ENCODE results near the gene TMEM175. TPM values are rescaled to one million over a fixed set of nuclear protein-coding genes. Genes with fewer than 3 reads are reported as not detected.

The TMEM175 gene
- total and polyA plus RNA-seq, 4 donors = 23.7 to 43.7 (median 27.4) TPM

DNA sequence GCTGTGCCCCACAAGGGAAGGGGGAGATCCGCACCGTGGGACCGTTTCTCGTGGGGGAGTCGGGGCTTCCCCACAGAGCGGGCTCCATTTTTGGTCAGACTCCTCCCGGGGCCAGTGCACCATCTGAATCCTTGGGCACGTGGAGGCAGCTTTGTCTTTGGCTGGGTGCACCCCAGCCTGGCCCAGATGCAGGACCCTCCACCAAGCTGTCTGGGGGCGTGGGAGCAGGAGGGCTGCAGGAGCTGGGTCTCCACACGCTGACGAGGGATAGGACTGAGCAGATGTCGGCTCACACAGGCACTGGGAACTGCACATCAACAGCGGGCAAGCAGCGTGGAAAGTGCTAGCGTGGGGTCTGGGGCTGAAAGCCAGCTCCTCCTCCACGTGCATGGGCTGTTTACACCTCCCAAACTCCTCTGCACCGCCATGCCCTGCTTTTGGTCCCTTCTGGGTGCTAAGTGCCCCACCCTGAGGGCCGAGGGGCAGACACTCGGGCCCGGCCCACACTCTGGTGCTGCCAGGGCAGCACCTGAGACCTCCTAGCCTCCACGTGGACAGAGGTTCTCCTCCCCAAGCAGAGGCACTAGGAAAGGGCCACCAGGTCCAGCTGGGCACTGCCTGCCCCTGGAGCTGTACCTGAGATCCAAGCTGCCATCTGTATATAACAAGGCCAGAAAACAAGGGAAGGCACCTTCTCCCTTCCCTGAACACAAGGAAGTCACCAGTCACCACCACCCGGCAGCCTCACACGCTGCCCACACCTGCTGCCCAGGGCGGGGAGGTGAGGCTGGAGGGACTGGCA, 27.3 kb downstream of the TMEM175 start:
- 89 to 90% methylated on average over 24 of the region's 24 CpGs for WGBS, 2 donors
- H3K27me3 ChIP-seq (ENCODE audit: control insufficient read depth in 3 of 3, insufficient read depth in 3 of 3, low read length in 2 of 3) = no peaks in the 10 kb centered on the region
- no peaks in the 10 kb centered on the region for H3K9me3 ChIP-seq (ENCODE audit: control insufficient read depth in 4 of 4, insufficient read depth in 3 of 4, low read length in 3 of 4)
- no peak overlapping the region for H3K9ac ChIP-seq (ENCODE audit: insufficient read depth in 1 of 2, low read length in 2 of 2)
- DNase-seq = peak in 1 of 3 donors; percentile 10
- no peaks in the 10 kb centered on the region for H3K4me1 ChIP-seq (ENCODE audit: control insufficient read depth in 5 of 5, insufficient read depth in 5 of 5, low read length in 5 of 5)
- no peak overlapping the region for H3K27ac ChIP-seq (ENCODE audit: low read depth in 1 of 2, low read length in 1 of 2)
- TF ChIP-seq, protein P1, sequence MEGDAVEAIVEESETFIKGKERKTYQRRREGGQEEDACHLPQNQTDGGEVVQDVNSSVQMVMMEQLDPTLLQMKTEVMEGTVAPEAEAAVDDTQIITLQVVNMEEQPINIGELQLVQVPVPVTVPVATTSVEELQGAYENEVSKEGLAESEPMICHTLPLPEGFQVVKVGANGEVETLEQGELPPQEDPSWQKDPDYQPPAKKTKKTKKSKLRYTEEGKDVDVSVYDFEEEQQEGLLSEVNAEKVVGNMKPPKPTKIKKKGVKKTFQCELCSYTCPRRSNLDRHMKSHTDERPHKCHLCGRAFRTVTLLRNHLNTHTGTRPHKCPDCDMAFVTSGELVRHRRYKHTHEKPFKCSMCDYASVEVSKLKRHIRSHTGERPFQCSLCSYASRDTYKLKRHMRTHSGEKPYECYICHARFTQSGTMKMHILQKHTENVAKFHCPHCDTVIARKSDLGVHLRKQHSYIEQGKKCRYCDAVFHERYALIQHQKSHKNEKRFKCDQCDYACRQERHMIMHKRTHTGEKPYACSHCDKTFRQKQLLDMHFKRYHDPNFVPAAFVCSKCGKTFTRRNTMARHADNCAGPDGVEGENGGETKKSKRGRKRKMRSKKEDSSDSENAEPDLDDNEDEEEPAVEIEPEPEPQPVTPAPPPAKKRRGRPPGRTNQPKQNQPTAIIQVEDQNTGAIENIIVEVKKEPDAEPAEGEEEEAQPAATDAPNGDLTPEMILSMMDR (IDR thresholded peaks at IDR 0.05; ENCODE audit: control extremely low read depth, extremely low read depth) = no peak
- no peak overlapping the region for H3K4me3 ChIP-seq
- no peak for ATAC-seq (ENCODE audit: insufficient read depth, low FRiP score)
- H3K36me3 ChIP-seq (ENCODE audit: control insufficient read depth in 4 of 4, insufficient read depth in 4 of 4, low read length in 4 of 4) = peaks cover 0 to 63% (median 2%) of the 10 kb centered on the region in 4 donors

DNA sequence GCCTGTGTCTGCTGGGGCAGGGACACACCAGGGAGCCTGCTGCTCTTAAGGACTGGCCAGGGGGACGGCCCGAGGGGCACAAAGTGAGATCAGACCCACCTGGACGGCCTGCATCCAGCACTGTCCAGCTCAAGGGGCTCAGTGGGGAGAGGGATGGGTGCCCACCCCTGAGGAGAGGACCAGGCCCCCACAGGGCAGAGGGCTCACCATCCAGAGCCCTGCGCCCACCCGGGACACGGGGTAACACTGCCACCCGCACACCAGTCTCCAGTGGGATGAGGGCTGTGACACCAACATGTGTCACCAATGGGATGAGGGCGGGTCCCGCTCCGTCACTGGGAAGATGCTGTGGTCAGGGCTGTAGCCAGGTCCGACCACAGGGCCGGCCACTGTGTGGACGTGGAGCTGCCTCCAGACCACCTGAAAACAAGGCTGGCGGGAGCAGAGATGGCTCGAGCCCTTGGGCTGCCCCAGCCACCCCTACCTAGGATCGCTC, 27.9 kb downstream of the TMEM175 start:
- Histone ChIP-seq H3K36me3 (ENCODE audit: control insufficient read depth in 4 of 4, insufficient read depth in 4 of 4, low read length in 4 of 4) (peaks cover 0 to 68% (median 0%) of the 10 kb centered on the region in 4 donors), H3K27me3 (ENCODE audit: control insufficient read depth in 3 of 3, insufficient read depth in 3 of 3, low read length in 2 of 3) (no peaks in the 10 kb centered on the region), H3K4me3 (no peak overlapping the region), H3K9ac (ENCODE audit: insufficient read depth in 1 of 2, low read length in 2 of 2) (no peak overlapping the region), H3K9me3 (ENCODE audit: control insufficient read depth in 4 of 4, insufficient read depth in 3 of 4, low read length in 3 of 4) (no peaks in the 10 kb centered on the region), H3K4me1 (ENCODE audit: control insufficient read depth in 5 of 5, insufficient read depth in 5 of 5, low read length in 5 of 5) (no peaks in the 10 kb centered on the region), H3K27ac (ENCODE audit: low read depth in 1 of 2, low read length in 1 of 2) (no peak overlapping the region)
- 89 to 91% methylated on average over 16 of the region's 16 CpGs for WGBS, 2 donors
- DNase-seq (peak in 1 of 3 donors; percentile 10), ATAC-seq (ENCODE audit: insufficient read depth, low FRiP score) (no peak)
- TF ChIP-seq, protein P1 (IDR thresholded peaks at IDR 0.05; ENCODE audit: control extremely low read depth, extremely low read depth) = no peak

DNA sequence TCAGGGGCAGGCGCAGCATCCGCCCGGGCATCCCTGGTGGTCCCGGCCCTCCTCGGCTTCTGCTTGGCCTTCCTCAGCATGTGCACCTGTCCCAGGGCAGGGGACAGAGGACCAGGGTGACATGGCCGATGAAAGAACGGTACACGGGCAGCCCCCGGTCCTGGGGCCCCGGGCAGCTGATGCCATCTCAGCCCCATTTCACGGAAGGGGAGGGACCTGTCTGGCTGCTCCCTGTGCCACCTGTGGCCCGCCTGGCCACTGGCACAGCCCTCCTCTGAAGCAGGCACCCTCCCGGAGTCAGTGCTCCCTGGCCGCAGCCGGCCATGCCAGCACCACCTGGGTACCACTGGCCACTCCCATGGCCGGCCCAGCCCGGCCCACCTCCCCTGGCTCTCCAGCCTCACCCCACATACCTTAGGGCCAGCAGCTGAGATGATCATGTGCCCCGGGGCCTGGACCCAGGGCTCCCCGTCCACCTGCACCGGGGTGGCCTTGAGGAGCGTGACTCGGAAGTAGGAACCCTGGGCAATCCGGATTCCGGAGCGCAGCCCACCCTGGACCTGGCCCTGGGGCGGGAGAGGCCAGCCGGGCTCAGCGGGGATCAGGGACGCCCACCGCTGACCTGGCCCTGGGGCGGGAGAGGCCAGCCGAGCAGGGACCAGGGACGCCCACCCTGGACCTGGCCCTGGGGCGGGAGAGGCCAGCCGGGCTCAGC, 28.5 kb downstream of the TMEM175 start:
- TF ChIP-seq, protein P1 (IDR thresholded peaks at IDR 0.05; ENCODE audit: control extremely low read depth, extremely low read depth) = no peak
- Histone ChIP-seq H3K4me1 (ENCODE audit: control insufficient read depth in 5 of 5, insufficient read depth in 5 of 5, low read length in 5 of 5) (no peaks in the 10 kb centered on the region), H3K27ac (ENCODE audit: low read depth in 1 of 2, low read length in 1 of 2) (no peak overlapping the region), H3K9me3 (ENCODE audit: control insufficient read depth in 4 of 4, insufficient read depth in 3 of 4, low read length in 3 of 4) (no peaks in the 10 kb centered on the region), H3K9ac (ENCODE audit: insufficient read depth in 1 of 2, low read length in 2 of 2) (no peak overlapping the region), H3K36me3 (ENCODE audit: control insufficient read depth in 4 of 4, insufficient read depth in 4 of 4, low read length in 4 of 4) (peaks cover 0 to 67% (median 0%) of the 10 kb centered on the region in 4 donors), H3K4me3 (no peak overlapping the region), H3K27me3 (ENCODE audit: control insufficient read depth in 3 of 3, insufficient read depth in 3 of 3, low read length in 2 of 3) (no peaks in the 10 kb centered on the region)
- DNase-seq (peak in 1 of 3 donors; percentile 8), ATAC-seq (ENCODE audit: insufficient read depth, low FRiP score) (no peak)
- 94 to 95% methylated on average over 33 to 35 of the region's 35 CpGs for WGBS, 2 donors
